ENCODE measurements around the gene OR2L13. TPM values are rescaled to one million over a fixed set of nuclear protein-coding genes. Genes with fewer than 3 reads are reported as not detected.
"Not testable (repeated sequence)": the region's sequence is repeated elsewhere in the genome, so short reads cannot be mapped to it uniquely, and the experiment has no call there.

OR2L13 gene
- total and polyA plus RNA-seq, 7 donors: 0.15 TPM; not detected in 6

DNA sequence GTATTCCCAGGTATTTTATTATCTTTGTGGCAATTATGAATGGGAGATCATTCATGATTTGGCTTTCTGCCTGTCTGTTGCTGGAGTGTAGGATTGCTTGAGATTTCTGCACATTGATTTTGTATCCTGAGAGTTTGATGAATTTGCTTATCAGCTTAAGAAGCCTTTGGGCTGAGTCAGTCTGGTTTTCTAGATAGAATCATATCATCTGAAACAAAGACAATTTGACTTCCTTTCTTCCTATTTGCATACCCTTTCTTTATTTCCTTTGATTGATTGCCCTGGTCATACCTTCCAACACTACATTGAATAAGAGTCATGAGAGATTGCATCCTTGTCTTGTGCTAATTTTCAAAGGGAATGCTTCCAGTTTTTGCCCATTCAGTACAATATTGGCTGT, 40.3 kb upstream of the OR2L13 start:
- no peak for TF ChIP-seq POLR2A (IDR thresholded peaks at IDR 0.05)
- no peak for TF ChIP-seq EP300 (IDR thresholded peaks at IDR 0.05)
- TF ChIP-seq, protein P1, sequence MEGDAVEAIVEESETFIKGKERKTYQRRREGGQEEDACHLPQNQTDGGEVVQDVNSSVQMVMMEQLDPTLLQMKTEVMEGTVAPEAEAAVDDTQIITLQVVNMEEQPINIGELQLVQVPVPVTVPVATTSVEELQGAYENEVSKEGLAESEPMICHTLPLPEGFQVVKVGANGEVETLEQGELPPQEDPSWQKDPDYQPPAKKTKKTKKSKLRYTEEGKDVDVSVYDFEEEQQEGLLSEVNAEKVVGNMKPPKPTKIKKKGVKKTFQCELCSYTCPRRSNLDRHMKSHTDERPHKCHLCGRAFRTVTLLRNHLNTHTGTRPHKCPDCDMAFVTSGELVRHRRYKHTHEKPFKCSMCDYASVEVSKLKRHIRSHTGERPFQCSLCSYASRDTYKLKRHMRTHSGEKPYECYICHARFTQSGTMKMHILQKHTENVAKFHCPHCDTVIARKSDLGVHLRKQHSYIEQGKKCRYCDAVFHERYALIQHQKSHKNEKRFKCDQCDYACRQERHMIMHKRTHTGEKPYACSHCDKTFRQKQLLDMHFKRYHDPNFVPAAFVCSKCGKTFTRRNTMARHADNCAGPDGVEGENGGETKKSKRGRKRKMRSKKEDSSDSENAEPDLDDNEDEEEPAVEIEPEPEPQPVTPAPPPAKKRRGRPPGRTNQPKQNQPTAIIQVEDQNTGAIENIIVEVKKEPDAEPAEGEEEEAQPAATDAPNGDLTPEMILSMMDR (IDR thresholded peaks at IDR 0.05): no peak
- TF ChIP-seq POLR2AphosphoS5 (IDR thresholded peaks at IDR 0.05): no peak
- no peaks in the 10 kb centered on the region for H3K4me1 ChIP-seq
- intact Hi-C loops (cut with DNase I): no loop called here
- H3K27ac ChIP-seq: no peak overlapping the region
- no peak overlapping the region for H3K4me3 ChIP-seq
- no peaks in the 10 kb centered on the region for H3K9me3 ChIP-seq
- no peaks in the 10 kb centered on the region for H3K36me3 ChIP-seq
- DNase-seq: no peak
- H3K27me3 ChIP-seq: no peaks in the 10 kb centered on the region

DNA sequence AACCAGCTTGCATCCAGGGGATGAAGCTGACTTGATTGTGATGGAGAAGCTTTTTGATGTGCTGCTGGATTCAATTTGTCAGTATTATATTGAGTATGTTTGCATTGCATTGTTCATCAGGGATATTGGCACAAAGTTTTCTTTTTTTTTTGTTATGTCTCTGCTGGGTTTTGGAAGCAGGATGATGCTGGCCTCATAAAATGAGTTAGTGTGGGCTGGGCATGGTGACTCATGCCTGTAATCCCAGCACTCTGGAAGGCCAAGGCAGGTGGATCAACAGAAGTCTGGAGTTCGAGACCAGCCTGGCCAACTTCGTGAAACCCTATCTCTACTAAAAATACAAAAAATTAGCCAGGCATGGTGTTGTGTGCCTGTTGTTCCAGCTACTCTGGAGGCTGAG, 39.7 kb upstream of the OR2L13 start:
- TF ChIP-seq, protein P1 (IDR thresholded peaks at IDR 0.05): no peak
- TF ChIP-seq POLR2AphosphoS5 (IDR thresholded peaks at IDR 0.05) (no peak), EP300 (IDR thresholded peaks at IDR 0.05) (no peak), POLR2A (IDR thresholded peaks at IDR 0.05) (no peak)
- no peak overlapping the region for H3K4me3 ChIP-seq
- H3K9me3 ChIP-seq: no peaks in the 10 kb centered on the region
- H3K36me3 ChIP-seq: no peaks in the 10 kb centered on the region
- no peak for DNase-seq
- H3K27ac ChIP-seq: no peak overlapping the region
- H3K27me3 ChIP-seq: no peaks in the 10 kb centered on the region
- 66 to 77% methylated on average over 2 of the region's 2 CpGs for WGBS, 2 donors
- intact Hi-C loops (cut with DNase I): no loop called here
- no peaks in the 10 kb centered on the region for H3K4me1 ChIP-seq

DNA sequence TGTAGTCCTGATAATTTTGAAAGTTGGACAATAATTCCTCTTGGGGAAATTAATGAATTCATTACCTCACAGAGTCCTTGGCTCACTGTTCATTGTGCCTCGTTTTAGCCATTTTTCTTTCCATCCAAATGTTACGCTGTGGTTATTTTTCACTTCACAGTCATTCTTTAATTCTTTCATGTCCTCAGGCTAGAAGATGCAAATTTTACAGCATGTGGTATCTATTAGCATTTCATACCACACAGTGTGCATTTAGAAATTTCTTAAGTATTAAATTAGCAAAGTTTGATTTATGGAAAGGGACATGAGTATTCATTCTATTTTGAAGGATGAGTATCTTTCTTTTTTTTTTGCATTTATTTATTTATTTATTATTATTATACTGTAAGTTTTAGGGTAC, 29.9 kb upstream of the OR2L13 start:
- intact Hi-C loops (cut with DNase I): no loop called here
- Histone ChIP-seq H3K9me3 (no peaks in the 10 kb centered on the region), H3K4me3 (no peak overlapping the region), H3K36me3 (no peaks in the 10 kb centered on the region), H3K27me3 (no peaks in the 10 kb centered on the region), H3K27ac (no peak overlapping the region), H3K4me1 (no peaks in the 10 kb centered on the region)
- TF ChIP-seq, protein P1 (IDR thresholded peaks at IDR 0.05): no peak
- TF ChIP-seq EP300 (IDR thresholded peaks at IDR 0.05) (no peak), POLR2AphosphoS5 (IDR thresholded peaks at IDR 0.05) (no peak), POLR2A (IDR thresholded peaks at IDR 0.05) (no peak)
- WGBS, 2 donors: 80 to 88% methylated on average over 2 of the region's 2 CpGs
- DNase-seq: no peak

DNA sequence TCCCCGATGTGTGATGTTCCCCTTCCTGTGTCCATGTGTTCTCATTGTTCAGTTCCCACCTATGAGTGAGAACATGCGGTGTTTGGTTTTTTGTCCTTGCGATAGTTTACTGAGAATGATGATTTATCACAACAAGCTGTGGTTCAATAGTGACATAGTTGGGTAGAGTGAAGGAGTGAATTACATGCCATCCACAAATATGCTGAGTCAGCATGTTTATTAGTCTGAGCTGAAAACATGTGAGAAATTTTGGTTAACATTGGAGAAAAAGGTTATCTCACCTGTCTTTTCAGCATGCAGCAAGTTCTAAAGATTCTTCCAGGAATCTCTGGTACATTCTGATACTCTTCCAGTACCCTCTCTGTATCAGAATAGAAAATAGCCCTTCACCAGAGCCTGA, 29.4 kb upstream of the OR2L13 start:
- Histone ChIP-seq H3K27ac (no peak overlapping the region), H3K9me3 (no peaks in the 10 kb centered on the region), H3K4me3 (no peak overlapping the region), H3K27me3 (no peaks in the 10 kb centered on the region), H3K36me3 (no peaks in the 10 kb centered on the region), H3K4me1 (no peaks in the 10 kb centered on the region)
- TF ChIP-seq POLR2AphosphoS5 (IDR thresholded peaks at IDR 0.05): no peak
- TF ChIP-seq, protein P1 (IDR thresholded peaks at IDR 0.05): no peak
- no peak for TF ChIP-seq POLR2A (IDR thresholded peaks at IDR 0.05)
- TF ChIP-seq EP300 (IDR thresholded peaks at IDR 0.05): no peak
- no peak for DNase-seq
- WGBS, 2 donors: 88 to 99% methylated on average over 3 of the region's 3 CpGs
- intact Hi-C loops (cut with DNase I): no loop called here

DNA sequence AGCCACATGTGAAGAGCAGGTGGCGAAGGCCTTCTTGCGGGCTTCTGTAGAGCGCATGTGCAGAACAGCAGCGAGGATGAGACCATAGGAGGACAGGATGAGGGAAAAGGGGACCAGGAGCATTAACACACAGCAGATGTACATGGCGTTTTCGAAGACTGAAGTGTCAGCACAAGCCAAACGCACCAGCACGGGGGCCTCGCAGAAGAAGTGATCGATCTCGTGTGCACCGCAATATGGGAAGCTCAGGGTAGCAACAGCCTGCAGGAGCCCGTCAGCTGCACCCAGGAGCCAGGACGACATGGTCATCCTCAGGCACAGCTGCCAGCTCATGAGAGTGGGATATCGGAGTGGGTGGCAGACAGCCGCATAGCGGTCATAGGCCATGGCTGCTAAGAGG, 11.1 kb upstream of the OR2L13 start:
- H3K4me1 ChIP-seq; H3K9me3 ChIP-seq; H3K4me3 ChIP-seq; intact Hi-C loops (cut with DNase I); DNase-seq; H3K27ac ChIP-seq; H3K36me3 ChIP-seq; H3K27me3 ChIP-seq: not testable (repeated sequence)
- 87 to 91% methylated on average over 12 to 13 of the region's 17 CpGs for WGBS, 2 donors

All from sigmoid colon (tissue), 7 donors.